SK-N-DZ (cell line): ENCODE results near the gene APOC1.
"Not testable (repeated sequence)": the region's sequence is repeated elsewhere in the genome, so short reads cannot be mapped to it uniquely, and the experiment has no call there.

Source experiments
- DNase-seq: peaks from one replicate; pipeline ENCODE4 v3.0.0-alpha.2; 2015; ENCODE audit warnings: low spot score

The APOC1 gene

GRCh38 chr19:44912854-44913253 lies 1.6 kb upstream of the APOC1 start:
- DNase-seq, result no peak

DNA sequence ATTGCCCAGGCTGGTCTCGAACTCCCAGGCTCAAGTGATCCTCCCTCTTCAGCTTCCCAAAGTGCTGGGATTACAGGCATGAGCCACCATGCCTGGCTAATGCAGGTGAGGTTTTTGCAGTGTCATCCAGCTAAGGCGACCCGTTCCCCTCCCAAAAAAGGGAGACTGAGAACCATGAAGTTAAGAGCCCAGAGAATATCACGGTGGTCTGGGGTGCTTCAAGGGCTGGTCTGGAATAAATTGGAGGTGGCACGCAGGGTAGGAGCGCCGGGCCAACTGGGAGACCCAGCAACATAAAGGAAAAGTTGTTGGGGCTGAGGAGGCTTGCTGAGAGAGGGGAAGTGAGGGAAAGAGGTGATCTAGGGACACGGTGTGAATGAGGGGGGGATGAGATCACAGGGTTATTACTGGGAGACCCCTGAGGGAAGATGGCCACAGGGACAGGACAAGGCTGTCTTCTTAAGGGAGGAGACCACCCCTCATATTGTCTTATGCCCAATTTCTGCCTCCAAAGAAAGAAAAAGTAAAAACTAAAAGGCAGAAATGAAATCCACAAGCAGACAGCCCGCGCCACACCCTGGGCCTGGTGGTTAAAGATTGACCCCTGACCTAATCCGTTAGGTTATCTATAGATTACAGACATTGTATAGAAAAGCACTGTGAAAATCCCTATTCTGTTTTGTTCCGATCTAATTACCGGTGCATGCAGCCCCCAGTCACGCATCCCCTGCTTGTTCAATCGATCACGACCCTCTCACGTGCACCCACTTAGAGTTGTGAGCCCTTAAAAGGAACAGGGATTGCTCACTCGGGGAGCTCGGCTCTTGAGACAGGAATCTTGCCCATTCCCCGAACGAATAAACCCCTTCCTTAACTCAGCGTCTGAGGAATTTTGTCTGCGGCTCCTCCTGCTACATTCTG lies 636 bp upstream of the APOC1 start:
- DNase-seq, result not testable (repeated sequence)

DNA sequence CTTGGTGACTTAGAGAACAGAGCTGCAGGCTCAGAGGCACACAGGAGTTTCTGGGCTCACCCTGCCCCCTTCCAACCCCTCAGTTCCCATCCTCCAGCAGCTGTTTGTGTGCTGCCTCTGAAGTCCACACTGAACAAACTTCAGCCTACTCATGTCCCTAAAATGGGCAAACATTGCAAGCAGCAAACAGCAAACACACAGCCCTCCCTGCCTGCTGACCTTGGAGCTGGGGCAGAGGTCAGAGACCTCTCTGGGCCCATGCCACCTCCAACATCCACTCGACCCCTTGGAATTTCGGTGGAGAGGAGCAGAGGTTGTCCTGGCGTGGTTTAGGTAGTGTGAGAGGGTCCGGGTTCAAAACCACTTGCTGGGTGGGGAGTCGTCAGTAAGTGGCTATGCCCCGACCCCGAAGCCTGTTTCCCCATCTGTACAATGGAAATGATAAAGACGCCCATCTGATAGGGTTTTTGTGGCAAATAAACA lies 9.9 kb downstream of the APOC1 start:
- no peak for DNase-seq

DNA sequence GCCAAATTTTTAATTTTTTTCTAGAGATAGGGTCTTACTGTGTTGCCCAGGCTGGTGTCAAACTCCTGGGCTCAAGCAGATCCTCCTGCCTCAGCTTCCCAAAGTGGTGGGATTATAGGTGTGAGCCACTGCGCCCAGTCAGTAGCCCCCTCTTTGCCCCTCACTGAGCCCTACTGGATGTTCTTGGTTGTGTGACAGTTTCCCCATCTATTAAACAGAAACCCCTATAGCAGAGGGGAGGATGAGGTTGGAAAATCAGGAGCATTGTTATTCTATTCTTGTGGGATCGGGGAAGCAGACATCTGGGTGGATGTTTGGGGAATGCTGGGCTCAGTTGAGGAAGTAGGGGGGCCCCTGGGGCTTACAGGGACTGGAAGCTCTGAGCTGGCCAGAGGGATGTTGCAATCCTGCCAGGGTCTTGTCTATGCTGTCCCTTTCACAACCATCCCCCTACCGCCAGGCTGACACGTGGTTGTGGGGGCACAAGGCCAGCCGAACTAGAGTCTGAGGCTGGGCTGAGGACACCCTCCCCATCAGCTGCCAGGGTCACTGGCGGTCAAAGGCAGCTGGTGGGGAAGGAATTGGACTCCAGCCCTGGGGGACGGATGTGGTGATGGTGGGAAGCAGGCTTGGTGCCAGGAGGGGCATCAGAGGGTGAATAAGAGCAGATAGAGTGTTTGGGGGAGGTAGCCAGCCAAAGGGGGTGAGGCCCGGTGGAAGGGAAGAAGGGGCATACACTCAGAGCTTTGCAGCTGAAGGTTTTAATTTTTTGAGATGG lies 10.9 kb downstream of the APOC1 start:
- no peak for DNase-seq

GRCh38 chr19:44926245-44927077 lies 12.1 kb downstream of the APOC1 start:
- DNase-seq, result not testable (repeated sequence)

- DNase-seq, result no peak
Observed at GRCh38 chr19:44927746-44928145, 13.3 kb downstream of the APOC1 start.

- no peak for DNase-seq
Observed at GRCh38 chr19:44930088-44930487, 15.7 kb downstream of the APOC1 start.

DNA sequence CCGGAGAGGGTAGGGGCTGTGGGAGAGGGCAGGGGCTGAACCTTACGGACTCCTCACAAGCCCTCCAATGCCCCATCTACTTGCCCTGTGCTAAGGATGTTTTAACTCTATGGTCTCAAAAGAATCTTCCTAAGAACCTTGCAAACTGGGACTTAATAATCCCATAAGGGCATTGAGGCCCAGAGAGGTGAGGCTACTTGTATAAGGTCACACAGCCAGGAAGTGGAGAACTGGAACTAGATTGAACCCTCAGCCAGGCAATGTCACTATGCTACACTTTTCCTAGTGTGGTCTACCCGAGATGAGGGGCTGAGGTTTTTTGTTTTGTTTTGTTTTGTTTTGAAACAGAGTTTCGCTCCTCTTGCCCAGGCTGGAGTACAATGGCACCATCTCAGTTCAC lies 17.1 kb downstream of the APOC1 start:
- no peak for DNase-seq

- no peak for DNase-seq
Observed at GRCh38 chr19:44939668-44940067, 25.3 kb downstream of the APOC1 start.

- DNase-seq, result no peak
Observed at GRCh38 chr19:44942067-44942571, 27.7 kb downstream of the APOC1 start, which contains the start of gene APOC4. Gene APOC4 (plus strand): TSS chr19:44942237. CDS start chr19:44942278, 41 bp downstream.

DNA sequence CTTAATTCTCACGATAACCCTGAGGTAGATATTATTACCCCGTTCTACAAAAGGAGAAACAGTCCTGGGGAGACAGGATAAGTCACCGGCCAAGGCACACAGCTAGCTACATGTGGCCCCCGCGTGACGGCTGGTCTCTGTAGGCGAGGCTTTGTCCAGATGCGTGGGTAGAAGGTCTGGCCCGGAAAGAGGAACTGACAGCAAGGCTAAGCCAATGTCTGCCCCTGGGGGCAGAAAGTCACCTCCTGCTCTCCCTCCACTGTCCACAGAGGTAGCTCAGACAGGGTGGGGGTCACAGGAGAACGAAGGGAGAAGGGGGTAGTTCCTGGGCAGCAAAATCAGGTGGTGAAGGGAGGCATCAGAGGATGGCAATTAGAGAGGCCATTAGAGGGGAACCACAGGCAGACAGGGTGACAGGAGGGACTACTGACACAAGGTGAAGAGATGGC lies 29.4 kb downstream of the APOC1 start:
- DNase-seq, result no peak

DNA sequence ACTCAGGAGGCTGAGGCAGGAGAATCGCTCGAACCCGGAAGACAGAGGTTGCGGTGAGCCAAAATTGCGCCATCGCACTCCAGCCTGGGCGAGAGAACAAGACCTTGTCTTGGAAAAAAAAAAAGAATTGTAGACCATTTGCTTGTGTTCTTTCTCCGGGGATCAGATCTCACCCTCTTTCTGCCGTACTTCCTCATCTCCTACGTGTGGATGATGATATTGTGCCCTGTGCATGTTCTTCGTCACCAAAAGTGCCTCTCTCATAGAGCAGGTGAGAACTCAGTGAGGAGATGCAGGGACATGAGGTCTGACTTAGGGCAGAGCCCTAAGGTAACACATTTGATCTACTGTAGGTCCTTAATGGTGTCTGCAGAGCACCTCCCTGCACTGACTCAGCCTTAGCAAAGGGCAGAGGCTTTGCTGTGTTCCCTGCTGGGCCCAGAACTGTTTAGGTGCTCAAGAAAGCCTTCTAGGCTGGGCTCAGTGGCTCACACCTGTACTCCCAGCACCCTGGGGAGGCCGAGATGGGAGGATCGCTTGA lies 32.7 kb downstream of the APOC1 start:
- no peak for DNase-seq

- no peak for DNase-seq
Observed at GRCh38 chr19:44948237-44948636, 33.8 kb downstream of the APOC1 start.

DNA sequence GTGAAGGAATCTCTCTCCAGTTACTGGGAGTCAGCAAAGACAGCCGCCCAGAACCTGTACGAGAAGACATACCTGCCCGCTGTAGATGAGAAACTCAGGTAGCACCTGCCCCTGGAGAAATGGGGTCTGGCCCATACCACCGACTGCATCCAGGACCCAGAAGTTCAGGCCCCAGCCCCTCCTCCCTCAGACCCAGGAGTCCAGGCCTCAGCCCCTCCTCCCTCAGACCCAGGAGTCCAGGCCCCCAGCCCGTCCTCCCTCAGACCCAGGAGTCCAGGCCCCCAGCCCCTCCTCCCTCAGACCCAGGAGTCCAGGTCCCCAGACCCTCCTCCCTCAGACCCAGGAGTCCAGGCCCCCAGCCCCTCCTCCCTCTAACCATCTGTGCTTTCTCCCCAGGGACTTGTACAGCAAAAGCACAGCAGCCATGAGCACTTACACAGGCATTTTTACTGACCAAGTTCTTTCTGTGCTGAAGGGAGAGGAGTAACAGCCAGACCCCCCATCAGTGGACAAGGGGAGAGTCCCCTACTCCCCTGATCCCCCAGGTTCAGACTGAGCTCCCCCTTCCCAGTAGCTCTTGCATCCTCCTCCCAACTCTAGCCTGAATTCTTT lies 34.5 kb downstream of the APOC1 start:
- DNase-seq, result no peak

- DNase-seq, result no peak
Observed at GRCh38 chr19:44949550-44949949, 35.1 kb downstream of the APOC1 start.

- peak; percentile 66 for DNase-seq
Observed at GRCh38 chr19:44951179-44952159, 37.1 kb downstream of the APOC1 start.

GRCh38 chr19:44954278-44954648 lies 39.9 kb downstream of the APOC1 start:
- DNase-seq, result no peak

GRCh38 chr19:44954649-44955504 lies 40.5 kb downstream of the APOC1 start, which contains the start of gene CLPTM1:
Gene CLPTM1 (plus strand): TSS chr19:44955380. CDS start chr19:44955396, 16 bp downstream.
- DNase-seq, result peak; percentile 94
